ENCODE measurements around the gene GRID1. TPM values are rescaled to one million over a fixed set of nuclear protein-coding genes. Genes with fewer than 3 reads are reported as not detected.

GRID1 gene
- polyA plus RNA-seq, 1 experiment = 0.49 TPM

- TF ChIP-seq, protein P1, sequence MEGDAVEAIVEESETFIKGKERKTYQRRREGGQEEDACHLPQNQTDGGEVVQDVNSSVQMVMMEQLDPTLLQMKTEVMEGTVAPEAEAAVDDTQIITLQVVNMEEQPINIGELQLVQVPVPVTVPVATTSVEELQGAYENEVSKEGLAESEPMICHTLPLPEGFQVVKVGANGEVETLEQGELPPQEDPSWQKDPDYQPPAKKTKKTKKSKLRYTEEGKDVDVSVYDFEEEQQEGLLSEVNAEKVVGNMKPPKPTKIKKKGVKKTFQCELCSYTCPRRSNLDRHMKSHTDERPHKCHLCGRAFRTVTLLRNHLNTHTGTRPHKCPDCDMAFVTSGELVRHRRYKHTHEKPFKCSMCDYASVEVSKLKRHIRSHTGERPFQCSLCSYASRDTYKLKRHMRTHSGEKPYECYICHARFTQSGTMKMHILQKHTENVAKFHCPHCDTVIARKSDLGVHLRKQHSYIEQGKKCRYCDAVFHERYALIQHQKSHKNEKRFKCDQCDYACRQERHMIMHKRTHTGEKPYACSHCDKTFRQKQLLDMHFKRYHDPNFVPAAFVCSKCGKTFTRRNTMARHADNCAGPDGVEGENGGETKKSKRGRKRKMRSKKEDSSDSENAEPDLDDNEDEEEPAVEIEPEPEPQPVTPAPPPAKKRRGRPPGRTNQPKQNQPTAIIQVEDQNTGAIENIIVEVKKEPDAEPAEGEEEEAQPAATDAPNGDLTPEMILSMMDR (IDR thresholded peaks at IDR 0.05; ENCODE audit: insufficient read depth, low read depth, low read length) = no peak
- no peaks in the 10 kb centered on the region for H3K27me3 ChIP-seq (ENCODE audit: control insufficient read depth, insufficient read depth, low read length)
- H3K4me3 ChIP-seq (ENCODE audit: low read depth, low read length) = no peak overlapping the region
- ChIA-PET POLR2A (no interaction called here), CTCF (no interaction called here)
- DNase-seq (ENCODE audit: low read depth) = no peak
- no peaks in the 10 kb centered on the region for H3K36me3 ChIP-seq (ENCODE audit: control insufficient read depth, insufficient read depth, low read length)
Observed at GRCh38 chr10:85611746-85612377, 754.7 kb downstream of the GRID1 start.

DNA sequence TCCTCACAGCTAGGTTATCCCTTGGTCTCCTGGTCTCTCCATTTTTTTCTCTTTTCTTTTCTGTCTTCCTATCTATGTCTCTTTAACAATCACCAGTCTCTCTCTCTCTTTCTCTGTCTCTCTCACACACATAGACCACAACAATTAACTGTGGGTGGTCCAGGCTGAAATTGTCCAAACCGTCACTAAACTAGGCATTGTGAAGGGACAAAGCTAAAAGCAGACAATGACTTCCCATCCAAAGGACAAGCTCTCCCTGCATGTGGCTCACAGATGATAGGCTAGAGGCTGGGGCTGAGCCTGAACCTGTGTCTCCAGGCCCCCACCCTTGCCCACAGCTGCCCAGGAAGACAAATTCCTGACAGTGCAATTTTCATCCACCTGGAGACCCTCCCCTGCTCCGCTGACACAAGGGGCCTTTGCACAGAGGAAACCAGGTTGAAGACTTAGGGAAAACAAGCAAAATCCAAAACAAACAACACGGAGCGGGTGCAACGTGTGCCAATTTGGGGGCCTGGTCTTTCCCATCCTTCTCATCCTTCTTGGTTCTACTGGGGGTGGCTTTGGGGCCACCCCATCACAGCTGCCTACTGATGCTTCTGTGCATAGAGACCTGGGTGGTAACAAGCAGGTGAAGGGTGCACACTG, 755.4 kb downstream of the GRID1 start:
- no peak overlapping the region for H3K4me3 ChIP-seq (ENCODE audit: low read depth, low read length)
- ChIA-PET CTCF (no interaction called here), POLR2A (no interaction called here)
- no peak for DNase-seq (ENCODE audit: low read depth)
- no peaks in the 10 kb centered on the region for H3K27me3 ChIP-seq (ENCODE audit: control insufficient read depth, insufficient read depth, low read length)
- H3K36me3 ChIP-seq (ENCODE audit: control insufficient read depth, insufficient read depth, low read length) = no peaks in the 10 kb centered on the region
- TF ChIP-seq, protein P1 (IDR thresholded peaks at IDR 0.05; ENCODE audit: insufficient read depth, low read depth, low read length) = no peak

GRCh38 chr10:85610381-85611092, 756.1 kb downstream of the GRID1 start:
- H3K4me3 ChIP-seq (ENCODE audit: low read depth, low read length) = no peak overlapping the region
- H3K27me3 ChIP-seq (ENCODE audit: control insufficient read depth, insufficient read depth, low read length) = no peaks in the 10 kb centered on the region

GRCh38 chr10:85609509-85609908, 757.1 kb downstream of the GRID1 start:
- DNase-seq (ENCODE audit: low read depth) = no peak
- H3K27me3 ChIP-seq (ENCODE audit: control insufficient read depth, insufficient read depth, low read length) = no peaks in the 10 kb centered on the region
- TF ChIP-seq, protein P1 (IDR thresholded peaks at IDR 0.05; ENCODE audit: insufficient read depth, low read depth, low read length) = no peak
- H3K36me3 ChIP-seq (ENCODE audit: control insufficient read depth, insufficient read depth, low read length) = no peaks in the 10 kb centered on the region
- POLR2A ChIA-PET = no interaction called here
- CTCF ChIA-PET = no interaction called here
- H3K4me3 ChIP-seq (ENCODE audit: low read depth, low read length) = no peak overlapping the region

More at GRCh38 chr10:85610381-85611092, 756.1 kb downstream of the GRID1 start:
- POLR2A ChIA-PET = no interaction called here
- CTCF ChIA-PET = no interaction called here
- H3K36me3 ChIP-seq (ENCODE audit: control insufficient read depth, insufficient read depth, low read length) = no peaks in the 10 kb centered on the region
- TF ChIP-seq, protein P1 (IDR thresholded peaks at IDR 0.05; ENCODE audit: insufficient read depth, low read depth, low read length) = no peak
- DNase-seq (ENCODE audit: low read depth) = no peak

DNA sequence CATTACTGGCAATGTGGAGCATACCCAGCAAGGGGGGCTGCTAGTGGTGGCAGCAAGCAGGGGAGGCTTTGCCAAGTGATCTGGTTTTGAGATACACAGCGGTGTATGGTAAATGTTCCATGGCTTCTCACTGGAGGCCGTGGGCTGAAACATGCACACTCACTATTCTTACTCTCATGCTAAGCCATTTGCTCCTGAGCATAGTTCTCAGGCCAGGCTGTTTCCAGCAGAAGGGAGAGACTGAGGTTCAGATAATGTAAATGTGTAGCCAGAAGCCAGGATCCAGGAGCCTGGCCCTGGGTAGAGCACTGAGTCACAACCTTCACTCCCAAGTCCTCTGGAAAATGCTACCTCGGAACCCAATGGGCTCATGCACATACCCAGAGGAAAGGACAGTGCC, 757.9 kb downstream of the GRID1 start:
- no peak for DNase-seq (ENCODE audit: low read depth)
- no peaks in the 10 kb centered on the region for H3K27me3 ChIP-seq (ENCODE audit: control insufficient read depth, insufficient read depth, low read length)
- TF ChIP-seq, protein P1 (IDR thresholded peaks at IDR 0.05; ENCODE audit: insufficient read depth, low read depth, low read length) = no peak
- H3K36me3 ChIP-seq (ENCODE audit: control insufficient read depth, insufficient read depth, low read length) = no peaks in the 10 kb centered on the region
- CTCF ChIA-PET = no interaction called here
- no peak overlapping the region for H3K4me3 ChIP-seq (ENCODE audit: low read depth, low read length)
- POLR2A ChIA-PET = no interaction called here
